NCI-H1092 treated with DMSO at 0.1 percent for 48 hours (cell line): ENCODE data around the gene ABCD1.
"Not testable (repeated sequence)": the region's sequence is repeated elsewhere in the genome, so short reads cannot be mapped to it uniquely, and the experiment has no call there.

Source experiments
- DNase-seq: peaks from one replicate; lab custom pipeline; 2025; lab: John Stamatoyannopoulos, UW

The ABCD1 gene

GRCh38 chrX:153734871-153735270 is 10.2 kb downstream of the ABCD1 start:
- DNase-seq = no peak

DNA sequence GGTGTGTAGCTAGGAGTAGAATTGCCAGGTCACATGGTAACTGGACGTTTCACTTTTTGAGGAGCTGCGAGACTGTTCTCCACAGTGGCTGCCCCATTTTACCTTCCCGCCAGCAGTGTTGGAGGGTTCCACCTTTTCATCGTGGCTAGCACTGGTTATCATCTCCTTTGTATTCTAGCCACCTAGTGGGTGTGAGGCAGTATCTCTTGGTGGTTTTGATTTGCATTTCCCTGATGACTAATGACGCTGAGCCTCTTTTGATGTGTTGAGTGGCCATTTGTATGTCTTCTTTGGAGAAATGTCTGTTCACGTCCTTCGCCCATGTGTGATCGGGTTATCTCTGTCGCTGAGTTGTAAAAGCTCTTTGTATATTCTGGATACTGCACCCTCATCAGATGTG is 10.6 kb downstream of the ABCD1 start:
- DNase-seq = no peak

DNA sequence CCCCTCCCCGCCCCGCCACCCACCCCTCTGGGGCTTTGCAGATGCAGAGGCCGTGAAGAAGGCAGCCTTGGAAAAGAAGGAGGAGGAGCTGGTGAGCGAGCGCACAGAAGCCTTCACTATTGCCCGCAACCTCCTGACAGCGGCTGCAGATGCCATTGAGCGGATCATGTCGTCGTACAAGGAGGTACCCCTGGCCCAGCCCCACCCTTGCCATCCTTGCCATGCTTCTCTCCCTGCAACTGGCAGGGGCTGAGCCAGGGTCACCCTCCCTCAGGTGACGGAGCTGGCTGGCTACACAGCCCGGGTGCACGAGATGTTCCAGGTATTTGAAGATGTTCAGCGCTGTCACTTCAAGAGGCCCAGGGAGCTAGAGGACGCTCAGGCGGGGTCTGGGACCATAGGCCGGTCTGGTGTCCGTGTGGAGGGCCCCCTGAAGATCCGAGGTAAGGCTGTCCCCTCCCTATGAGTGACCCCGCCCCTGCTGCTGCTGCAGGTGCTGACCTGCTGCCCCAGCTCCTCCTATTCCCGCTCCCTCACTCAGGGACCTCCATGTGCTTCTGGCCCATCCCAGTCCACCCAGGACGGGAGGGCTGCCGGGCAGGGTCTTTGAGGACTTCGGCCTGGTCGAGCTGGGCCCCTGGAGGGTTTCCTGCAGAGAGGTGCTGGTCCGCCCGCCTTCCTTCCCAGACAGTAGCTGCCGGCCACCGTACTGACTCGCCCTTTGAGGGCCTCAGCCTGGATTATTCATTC is 11.6 kb downstream of the ABCD1 start:
- no peak for DNase-seq

DNA sequence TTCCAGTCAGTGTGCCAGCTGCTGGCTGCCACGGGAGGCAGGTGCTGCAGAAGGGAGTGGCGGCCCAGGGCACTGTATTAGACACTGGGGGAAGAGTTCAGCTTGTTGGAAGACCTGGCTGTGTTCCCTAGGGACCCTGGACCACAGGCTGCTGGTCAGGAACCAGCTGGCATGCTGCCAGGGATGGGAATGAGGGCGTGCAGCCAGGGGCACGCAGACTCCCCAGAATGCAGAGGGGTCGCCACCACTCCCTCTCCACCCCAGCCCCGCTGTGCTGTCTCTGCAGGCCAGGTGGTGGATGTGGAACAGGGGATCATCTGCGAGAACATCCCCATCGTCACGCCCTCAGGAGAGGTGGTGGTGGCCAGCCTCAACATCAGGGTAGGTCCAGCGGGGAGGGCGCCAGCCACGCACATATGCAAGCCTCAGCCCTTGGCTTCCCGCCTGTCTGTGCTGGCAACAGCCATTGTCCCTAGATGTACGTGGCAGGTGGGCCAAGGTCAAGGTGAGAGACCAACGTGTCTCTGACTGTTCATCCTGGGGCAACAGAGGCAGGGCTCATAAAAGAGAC is 12.3 kb downstream of the ABCD1 start:
- DNase-seq = peak; percentile 56

- DNase-seq = no peak
These were observed 13.5 kb downstream of the ABCD1 start for GRCh38 chrX:153738056-153738605.

DNA sequence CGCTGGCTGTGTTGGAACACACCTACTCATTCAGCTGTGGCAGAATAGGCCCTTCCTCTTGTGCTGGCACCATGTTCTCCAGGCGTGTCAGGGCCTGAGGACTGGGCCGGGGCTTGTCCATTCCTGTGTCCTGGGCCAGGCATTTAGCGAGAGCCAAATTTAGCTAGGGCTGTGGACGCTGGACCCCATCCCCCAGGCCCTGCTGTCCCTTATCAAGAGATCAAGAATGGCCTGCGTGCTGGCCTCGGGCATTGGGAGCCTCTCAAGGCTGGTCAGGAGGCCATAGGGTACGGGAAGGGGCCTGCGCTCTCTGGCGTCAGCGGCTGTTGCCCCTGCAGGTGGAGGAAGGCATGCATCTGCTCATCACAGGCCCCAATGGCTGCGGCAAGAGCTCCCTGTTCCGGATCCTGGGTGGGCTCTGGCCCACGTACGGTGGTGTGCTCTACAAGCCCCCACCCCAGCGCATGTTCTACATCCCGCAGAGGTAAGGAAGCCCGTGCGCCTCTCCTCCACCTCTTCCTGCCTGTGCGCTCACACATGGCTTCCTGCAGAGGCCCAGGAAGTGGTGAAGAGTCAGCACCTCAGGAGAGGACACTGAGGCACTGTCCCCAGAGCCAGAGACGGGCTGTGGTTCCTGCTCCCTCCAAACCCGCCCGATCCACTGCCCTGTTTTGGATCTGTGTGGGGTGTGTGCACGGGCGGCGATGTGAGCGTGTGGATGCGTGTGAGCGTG is 15.3 kb downstream of the ABCD1 start:
- no peak for DNase-seq

DNA sequence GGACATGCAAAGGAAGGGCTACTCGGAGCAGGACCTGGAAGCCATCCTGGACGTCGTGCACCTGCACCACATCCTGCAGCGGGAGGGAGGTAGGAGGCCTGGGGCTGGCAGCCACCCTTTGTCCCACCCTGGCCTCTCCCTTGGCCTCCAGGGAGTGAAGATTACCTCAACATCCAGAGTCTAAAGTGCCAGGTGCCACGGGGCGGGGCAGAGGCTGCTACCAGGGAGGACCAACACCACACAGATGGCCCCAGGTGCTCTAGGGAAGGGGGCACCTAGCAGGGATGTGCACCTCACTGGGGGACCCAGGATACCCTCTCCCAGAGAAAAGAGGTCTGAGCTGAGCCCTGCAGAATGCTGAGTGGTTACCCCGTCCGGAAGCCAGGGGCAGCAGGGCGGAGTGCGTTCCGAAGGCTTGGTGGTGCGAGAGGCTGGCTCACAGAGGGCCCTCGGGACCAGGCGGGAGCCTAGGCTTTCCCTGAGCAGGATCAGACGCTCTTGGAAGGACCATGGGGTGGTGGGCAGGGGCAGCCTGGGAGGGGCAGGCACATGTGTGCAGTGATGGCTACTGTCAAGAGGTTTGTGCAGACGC is 16.1 kb downstream of the ABCD1 start:
- DNase-seq = no peak

DNA sequence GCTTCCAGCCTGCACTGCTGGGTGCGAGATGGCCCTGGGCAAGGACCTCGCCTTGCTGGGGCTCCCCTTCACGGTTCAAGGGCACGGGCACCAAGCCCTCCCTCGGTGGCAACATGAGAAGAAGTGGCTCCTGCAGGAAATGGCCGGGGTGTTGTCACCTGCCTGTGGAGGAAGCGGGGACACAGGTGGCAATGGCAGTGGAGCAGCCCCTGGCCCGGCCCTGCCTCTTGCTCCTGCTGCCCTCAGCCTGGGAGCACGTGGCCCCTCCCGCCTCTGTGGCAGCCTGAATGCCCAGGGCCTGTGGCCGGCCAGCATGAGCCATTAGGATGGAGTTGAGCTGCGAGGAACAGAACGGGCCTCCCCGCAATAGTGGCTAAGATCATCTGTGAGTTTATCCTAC is 16.8 kb downstream of the ABCD1 start:
- no peak for DNase-seq

DNA sequence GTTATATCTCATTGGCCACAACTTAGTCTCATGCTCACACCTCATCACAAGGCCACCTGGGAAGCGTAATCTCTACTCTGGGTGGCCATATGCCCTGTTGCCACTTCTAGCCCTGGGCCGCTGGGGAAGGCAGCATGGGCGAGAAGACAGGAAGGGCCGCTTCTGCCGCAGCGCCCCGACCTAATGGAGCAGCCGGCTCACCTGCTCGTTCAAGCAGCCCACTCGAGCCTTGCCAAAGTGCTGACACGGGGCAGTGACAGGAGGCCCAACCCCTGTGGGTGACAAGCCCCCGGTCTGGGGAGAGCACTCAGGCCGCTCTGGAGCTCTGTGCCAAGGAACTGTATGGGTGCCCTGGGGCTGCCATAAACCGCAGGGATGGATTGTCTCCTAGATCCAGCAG is 17.5 kb downstream of the ABCD1 start:
- not testable (repeated sequence) for DNase-seq

- DNase-seq = not testable (repeated sequence)
These were observed 18.3 kb downstream of the ABCD1 start for GRCh38 chrX:153742796-153743467.

DNA sequence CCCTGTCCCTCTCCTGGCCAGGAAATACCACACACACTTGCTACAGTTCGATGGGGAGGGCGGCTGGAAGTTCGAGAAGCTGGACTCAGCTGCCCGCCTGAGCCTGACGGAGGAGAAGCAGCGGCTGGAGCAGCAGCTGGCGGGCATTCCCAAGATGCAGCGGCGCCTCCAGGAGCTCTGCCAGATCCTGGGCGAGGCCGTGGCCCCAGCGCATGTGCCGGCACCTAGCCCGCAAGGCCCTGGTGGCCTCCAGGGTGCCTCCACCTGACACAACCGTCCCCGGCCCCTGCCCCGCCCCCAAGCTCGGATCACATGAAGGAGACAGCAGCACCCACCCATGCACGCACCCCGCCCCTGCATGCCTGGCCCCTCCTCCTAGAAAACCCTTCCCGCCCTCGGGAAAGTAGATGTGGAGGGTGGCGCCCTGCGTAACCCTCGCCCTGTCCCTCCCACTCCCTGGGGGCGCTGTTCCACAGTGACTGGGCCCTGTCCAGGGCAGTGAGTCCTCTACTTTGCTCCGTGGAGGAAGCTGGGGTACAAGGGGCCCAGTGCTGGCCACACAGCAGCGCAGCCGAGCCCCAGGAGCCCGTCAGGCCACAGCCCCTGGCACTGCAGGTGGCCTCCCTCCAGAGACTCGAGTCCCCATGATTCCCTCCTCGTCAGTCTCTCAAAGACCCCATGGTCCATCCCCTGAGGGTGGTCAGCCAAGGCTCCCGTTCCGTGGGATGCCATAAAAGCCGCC is 19.0 kb downstream of the ABCD1 start:
- DNase-seq = not testable (repeated sequence)

DNA sequence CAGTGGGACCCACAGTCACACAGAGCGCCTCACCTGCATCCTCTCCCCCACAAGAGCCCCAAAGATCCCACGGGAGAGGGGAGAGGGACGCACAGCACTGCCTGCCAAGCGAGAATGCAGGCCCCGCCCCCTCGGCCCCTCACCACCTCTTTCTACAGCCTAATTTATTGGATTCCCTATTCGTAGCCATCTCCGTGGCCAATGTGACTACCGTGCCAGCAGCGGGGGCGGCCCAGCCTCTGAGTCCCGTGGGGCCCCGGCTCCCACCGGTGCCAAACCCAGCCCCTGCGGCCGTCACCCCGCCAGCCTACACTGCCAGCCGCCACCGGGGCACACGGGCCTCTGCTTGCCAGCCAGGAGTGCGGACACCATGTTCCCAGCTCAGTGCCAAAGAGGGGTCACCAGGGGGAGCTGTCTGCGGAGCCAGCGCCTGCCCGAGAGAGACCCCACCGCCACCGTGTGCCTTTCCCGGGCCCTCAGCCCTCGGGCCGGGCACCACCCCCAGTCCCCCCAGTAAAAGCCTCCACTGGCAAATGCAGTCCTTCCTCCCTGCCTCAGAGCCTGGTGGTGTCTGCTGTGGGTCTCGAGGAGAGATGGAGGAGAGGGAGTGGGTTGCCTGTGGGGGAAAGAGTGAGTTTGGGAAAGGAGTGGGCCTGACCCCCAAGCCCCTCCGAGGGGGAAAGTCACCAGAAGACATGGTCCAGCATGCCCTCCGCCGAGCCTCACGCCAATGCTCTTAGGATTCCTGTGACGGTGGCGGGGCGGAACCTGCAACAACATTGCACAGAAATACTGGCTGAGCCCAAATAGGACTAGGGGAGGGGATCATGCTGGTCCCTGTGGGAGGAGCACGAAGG is 19.8 kb downstream of the ABCD1 start:
- DNase-seq = peak; percentile 46

DNA sequence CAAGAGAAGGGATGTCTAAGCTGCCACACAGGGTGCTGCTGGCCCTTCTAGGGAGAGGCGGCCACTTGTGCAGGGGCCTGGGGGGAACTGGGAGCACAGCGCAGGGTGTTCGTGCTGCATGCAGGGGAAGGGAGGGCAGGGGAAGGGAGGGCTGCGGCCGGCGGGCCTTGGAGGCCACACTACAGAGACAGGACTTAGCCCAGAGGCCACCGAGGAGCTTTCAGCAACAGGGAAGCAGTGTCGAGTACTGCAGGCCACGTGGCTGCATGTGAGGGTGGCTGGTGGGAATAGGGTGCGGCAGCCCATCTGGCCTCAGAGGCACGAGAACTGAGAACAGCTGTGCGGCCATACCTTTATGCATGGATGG is 20.4 kb downstream of the ABCD1 start:
- not testable (repeated sequence) for DNase-seq

GRCh38 chrX:153746359-153746758 is 21.7 kb downstream of the ABCD1 start:
- no peak for DNase-seq

GRCh38 chrX:153746991-153747390 is 22.3 kb downstream of the ABCD1 start:
- DNase-seq = not testable (repeated sequence)

GRCh38 chrX:153749017-153749416 is 24.4 kb downstream of the ABCD1 start:
- DNase-seq = not testable (repeated sequence)

DNA sequence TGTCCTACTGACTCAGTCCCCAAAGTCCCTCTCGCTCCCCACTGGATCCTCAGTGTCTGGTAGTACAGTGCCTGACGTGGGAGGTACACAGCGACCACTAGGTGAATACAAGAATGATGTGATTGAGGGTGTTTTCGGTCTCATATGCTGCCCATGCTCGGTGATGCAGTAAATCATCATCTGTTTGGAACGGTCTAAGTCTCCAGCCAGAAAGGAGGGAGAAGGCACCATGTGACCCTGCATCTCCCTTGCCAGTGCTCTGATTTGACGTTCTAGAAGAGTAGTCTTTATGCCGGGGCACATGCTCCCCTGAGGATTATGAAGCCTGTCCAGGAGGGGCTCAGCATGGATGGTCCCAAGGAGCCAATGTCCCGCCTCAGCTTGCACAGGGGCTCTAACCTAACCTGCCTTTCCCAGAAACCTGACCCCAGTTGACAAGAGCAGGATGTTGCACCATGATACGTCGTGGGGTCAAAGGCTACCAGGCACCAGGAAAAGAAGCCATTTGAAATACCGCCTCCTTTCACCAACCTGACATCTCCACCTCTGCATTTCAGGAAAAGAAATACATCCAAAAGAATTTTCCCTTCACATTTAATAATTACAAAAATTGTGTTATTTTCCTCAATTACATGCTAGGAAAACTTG is 25.6 kb downstream of the ABCD1 start:
- no peak for DNase-seq

GRCh38 chrX:153755136-153755535 is 30.5 kb downstream of the ABCD1 start:
- no peak for DNase-seq

DNA sequence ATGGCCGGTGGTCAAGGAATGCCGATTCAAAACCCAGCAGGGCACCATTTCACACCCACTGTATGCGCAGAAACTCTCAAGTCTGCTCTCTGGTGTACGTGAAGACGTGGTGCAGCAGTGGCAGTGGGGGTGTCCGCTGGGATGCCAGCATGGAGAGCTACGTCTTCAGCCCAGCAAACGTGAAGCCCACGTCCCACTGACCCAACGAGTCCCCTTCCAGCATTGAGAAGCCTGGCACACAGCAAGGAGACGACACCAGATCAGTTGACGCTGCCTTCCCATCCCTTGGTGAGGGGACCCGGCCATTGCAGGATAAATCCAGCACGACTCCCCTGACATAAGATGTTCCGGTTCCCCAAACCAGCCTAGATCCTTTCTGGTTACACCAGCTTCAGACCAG is 37.2 kb downstream of the ABCD1 start:
- no peak for DNase-seq
